HT1080 (cell line): ENCODE results near the gene LAMC1. TPM values are rescaled to one million over a fixed set of nuclear protein-coding genes. Genes with fewer than 3 reads are reported as not detected.

Source experiments
- DNase-seq: peaks from one replicate; pipeline ENCODE4 v3.0.0-alpha.2; 2015; ENCODE audit warnings: low read depth
- total RNA-seq: library from RNA; depleted of rRNA; stranded (reverse); fragments of >200 nt; shearing (Covaris generic); gene quantifications from 2 replicates; pipeline ENCODE4 v1.2.3, GENCODE V29; 2014

LAMC1 gene
- total RNA-seq, 1 experiment from 2014 or later = 139 TPM

DNA sequence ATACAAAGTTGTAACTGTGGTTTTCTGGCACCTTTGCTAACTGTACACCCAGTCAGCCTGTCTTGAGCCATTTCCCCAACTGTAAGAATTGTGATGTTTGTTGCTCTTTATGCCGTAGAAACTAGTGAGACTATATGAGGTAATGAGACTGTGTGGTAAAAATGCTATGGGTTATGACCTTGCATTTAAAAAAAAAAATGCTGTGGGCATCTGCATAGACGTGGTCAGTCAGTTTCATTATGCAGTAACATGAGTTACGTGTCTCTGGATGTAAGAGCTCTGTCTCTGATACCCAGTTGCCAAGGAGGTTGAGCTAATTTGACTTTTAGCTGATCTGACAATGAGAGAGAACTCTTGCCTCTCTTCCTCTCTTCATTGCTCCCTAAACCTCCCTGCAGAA lies 82.2 kb downstream of the LAMC1 start:
- DNase-seq = peak; percentile 11

DNA sequence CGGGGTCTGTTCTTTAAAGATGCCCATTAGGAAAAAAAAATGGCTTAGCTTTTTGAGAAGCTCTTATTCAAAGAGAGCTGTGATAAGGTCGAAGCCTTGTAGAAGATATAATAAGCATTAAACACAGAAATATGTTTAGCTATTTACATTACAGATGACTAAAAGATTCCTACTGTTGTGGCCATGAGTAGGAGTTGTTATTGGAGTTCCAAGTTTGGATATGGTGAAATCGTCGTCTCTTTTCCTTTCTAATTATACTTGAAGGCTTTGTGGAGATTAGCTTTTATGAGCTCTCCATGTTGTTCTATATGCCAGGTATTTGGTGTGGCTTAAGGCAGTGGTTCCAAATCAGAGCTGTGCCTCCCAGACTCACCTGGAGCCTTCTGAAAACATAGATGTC lies 82.9 kb downstream of the LAMC1 start:
- no peak for DNase-seq

GRCh38 chr1:183106746-183107145 lies 83.5 kb downstream of the LAMC1 start:
- DNase-seq = no peak

DNA sequence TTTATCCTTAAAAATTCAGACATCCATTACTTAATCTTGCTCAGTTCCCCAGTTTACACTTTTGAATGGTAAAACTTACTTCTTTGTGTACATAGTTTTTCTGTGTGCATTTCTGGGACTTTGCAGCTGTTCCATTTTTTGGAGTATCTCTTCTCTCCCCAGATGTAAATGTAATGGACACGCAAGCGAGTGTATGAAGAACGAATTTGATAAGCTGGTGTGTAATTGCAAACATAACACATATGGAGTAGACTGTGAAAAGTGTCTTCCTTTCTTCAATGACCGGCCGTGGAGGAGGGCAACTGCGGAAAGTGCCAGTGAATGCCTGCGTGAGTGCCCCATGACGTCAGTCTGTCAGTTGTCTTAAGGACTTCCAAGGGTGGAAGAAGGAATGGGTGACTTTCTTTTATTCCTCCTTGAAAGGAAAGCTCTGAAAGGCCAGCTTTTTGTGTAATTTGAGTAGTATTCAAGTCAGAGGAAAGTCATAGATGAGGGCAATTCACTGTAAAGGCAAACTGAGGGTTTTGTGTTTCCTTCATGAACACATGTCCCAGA lies 87.2 kb downstream of the LAMC1 start:
- no peak for DNase-seq

- no peak for DNase-seq
These were observed 91.2 kb downstream of the LAMC1 start for GRCh38 chr1:183114441-183114840.

- DNase-seq = no peak
These were observed 93.2 kb downstream of the LAMC1 start for GRCh38 chr1:183116416-183116815.

DNA sequence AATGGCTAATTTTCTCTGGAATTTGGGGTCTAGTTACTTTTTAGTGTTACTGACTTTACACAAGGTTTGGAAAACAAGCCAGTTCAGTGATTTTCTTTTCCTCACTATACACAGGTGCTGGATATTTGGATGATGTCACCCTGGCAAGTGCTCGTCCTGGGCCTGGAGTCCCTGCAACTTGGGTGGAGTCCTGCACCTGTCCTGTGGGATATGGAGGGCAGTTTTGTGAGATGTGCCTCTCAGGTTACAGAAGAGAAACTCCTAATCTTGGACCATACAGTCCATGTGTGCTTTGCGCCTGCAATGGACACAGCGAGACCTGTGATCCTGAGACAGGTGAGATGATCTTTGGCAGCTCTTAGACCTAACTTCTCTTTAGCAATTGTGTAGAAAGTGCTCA lies 98.4 kb downstream of the LAMC1 start:
- no peak for DNase-seq

DNA sequence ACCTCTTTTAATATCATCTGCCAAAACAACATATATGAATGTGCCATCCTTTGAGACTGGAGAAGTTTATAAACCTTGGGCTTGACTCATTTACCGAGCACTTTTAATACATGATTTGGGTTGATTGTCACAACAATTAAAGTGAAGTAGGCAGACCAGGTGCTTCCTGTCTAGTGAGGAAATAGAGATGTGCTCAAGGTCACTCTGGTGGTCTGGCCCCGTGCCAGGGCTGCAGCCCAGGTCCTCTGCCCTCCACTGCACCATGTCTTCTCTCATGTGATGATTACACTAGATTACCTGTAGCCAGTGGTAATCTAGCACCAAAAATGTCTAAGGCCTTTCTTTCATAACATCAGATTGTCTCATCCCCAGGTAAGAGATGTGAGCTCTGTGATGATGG lies 101.0 kb downstream of the LAMC1 start:
- DNase-seq = peak; percentile 50

- DNase-seq = no peak
These were observed 102.2 kb downstream of the LAMC1 start for GRCh38 chr1:183125279-183125999.

DNA sequence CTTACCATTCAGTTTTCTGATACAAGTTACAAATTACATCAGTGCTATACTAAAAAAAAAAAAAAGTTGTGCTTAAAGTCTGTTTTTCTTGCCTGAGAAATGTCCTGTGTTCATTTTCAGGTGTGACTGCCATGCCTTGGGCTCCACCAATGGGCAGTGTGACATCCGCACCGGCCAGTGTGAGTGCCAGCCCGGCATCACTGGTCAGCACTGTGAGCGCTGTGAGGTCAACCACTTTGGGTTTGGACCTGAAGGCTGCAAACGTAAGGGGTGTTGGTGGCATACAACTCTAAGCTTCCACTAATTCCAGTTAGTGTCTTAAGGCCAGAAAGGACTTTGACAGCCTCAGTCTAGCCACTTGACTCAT lies 102.8 kb downstream of the LAMC1 start:
- no peak for DNase-seq

DNA sequence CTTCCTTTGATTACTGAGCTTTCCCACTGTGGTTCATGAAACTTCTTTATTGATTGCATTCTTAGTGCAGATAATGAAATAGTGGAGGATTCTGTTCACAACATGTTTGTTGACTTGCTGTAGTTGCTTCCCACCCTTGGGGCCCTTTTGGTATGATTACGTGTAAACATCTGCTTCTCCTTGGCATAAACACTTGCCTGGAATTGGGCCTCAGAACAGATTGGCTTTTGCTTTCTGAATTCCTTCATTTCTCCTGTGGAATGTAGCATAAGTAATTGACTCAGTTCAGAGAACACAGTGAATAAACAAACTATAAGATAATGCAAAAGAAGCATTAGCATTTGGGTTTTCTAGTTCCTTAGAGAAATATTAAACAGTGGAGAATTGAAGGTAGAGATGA lies 103.3 kb downstream of the LAMC1 start:
- DNase-seq = no peak

DNA sequence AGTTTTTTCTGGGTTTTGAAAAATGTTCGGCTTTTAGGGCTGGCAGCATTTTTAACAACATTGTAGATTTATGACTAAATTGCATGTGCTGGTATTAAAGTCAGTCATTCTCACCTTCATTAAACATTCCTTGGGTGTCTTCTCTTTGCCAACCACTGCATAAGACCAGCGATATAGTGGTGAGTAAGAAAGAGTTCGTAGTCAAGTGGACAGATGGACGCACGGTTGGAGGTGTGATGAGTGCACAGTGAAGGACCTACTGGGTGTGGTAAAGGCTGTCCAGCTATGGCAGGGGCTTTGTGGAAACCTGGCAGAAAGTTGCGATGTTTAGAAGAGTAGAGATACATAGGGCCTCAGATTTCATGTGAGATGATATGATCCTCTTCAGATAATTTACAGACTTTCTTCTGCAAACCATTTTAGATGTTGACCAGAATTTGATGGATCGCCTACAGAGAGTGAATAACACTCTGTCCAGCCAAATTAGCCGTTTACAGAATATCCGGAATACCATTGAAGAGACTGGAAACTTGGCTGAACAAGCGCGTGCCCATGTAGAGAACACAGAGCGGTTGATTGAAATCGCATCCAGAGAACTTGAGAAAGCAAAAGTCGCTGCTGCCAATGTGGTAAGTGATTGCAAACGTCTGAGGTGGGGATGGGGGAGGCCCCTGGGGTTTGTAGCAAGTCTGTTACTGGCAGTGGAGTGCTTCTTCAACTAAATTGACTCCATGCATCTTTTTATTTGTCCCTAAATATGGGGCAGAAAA lies 106.9 kb downstream of the LAMC1 start:
- DNase-seq = no peak

DNA sequence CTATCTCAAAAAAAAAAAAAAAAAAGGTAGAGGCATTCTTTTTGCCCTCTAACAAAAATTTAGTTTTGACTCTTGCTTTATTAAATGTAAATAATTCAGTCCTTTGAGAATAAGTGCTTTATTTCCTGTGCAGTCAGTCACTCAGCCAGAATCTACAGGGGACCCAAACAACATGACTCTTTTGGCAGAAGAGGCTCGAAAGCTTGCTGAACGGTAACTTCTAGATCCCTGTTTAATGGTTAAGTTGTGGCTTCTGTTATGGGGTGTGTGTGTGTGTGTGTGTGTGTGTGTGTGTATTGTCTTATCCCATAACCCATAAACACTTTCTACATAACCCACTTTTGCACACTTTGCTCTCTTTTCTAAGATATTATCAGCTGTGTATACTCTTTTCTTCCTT lies 107.9 kb downstream of the LAMC1 start:
- DNase-seq = no peak

DNA sequence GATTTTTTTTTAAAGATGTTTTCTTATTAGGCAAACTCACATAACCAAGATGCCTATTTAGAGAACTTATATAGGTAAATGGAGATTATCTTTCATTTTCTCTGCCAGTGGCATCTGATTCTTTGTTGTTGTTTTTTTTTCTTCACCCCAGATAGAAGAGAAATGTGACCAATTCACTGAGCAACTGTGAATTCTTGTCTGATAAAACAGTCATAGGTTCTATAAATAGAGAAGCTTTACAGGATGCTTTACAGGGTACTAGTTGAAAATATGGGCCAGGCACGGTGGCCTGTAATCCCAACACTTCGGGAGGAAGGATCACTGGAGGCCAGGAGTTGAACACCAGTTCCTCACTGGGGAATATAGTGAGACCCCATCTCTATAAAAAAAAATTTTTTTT lies 112.1 kb downstream of the LAMC1 start:
- no peak for DNase-seq

DNA sequence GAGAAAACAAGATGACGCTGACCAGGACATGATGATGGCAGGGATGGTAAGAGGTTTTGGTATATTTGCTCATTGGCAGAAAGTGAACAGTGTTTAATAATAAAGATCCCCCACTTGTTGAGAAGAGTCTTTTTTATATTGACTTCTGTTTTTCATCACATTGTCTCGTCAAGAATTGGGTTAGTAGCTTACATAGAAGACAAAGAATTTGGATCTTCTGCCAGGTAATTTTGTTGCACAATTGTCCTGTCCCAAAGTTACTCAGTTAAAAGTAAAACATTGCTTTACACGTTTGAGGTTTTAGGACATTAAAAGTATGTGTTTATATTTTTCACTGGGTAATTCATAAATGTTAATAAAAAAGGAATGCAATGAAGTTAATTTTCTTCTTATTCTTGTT lies 114.6 kb downstream of the LAMC1 start:
- no peak for DNase-seq

DNA sequence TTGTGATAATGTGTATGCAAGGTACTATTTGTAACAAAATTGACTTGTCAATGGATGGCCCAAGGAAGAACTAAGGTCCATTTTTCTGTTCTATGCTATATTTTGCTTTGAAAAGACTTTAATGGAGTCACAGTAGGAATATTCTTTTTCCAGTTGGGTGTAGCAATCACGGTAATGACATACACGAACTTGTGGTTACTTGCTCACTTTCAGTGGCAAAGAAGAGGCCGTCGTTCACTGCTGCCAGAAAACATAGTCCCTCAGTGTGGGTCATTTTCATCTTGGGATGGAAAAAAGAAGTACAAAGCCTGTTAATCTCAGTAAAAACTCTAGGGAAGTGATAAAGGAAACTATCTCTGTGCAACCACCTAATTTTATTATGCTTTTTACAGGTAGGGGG lies 115.1 kb downstream of the LAMC1 start:
- DNase-seq = no peak

DNA sequence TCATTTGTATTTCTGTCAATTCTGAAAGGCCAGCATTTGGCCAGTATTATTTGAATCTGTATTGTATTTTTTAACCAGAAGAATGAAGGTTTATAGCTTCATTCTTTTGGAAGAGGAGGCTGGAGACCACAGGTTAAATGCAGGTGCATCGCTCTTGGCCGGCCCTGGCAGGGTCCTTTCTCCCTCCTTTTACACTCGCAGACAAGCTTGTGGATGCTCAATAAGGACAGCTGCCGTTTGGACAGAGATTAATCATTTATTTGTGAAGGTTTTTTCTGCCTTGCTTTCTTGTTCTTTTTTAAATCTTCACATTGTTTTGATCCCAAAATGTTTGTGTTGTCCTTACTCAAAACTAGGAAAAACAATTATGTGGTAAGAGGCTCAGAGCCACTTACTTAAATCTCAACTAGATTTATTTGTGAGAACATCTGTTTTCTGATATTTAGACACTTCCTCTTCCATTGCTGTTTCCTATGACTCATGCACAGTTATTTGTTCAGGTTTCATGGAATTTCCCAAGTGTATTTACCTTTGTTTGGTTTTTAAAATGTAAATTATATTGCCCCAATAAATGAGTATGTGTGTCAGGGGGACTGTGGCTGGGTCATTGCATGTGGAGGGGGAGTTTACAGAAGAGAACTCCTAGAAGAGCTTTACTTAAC lies 116.2 kb downstream of the LAMC1 start:
- peak; percentile 71 for DNase-seq

- no peak for DNase-seq
These were observed 117.4 kb downstream of the LAMC1 start for GRCh38 chr1:183140633-183141032.

DNA sequence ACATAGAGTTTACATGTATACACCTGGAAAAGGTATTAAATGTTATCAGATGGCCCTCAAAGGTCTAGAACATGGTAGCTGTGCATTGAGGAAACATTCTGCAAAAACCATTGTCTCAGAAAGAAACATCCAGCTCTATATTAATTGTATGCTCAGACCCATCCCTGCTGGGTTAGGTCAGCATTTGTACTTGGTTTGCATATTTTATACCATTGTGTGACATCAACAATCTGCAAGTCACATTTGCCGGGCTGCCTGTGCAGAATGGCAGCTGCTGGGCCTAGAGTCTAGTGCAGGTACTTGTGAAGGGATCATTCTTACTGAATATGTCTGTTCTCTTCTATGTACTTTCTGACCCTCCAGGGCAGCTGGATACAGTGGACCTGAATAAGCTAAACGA lies 119.0 kb downstream of the LAMC1 start:
- no peak for DNase-seq

- no peak for DNase-seq
These were observed 120.5 kb downstream of the LAMC1 start for GRCh38 chr1:183143576-183144315.

DNA sequence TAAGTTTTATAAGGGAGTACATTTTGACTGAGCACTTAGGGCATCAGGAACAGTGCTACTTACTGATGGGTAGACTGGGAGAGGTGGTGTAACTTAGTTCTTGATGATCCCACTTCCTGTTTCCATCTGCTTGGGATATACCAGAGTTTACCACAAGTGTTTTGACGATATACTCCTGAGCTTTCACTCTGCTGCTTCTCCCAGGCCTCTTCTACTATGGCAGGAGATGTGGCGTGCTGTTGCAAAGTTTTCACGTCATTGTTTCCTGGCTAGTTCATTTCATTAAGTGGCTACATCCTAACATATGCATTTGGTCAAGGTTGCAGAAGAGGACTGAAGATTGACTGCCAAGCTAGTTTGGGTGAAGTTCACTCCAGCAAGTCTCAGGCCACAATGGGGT lies 121.5 kb downstream of the LAMC1 start:
- DNase-seq = peak; percentile 17

DNA sequence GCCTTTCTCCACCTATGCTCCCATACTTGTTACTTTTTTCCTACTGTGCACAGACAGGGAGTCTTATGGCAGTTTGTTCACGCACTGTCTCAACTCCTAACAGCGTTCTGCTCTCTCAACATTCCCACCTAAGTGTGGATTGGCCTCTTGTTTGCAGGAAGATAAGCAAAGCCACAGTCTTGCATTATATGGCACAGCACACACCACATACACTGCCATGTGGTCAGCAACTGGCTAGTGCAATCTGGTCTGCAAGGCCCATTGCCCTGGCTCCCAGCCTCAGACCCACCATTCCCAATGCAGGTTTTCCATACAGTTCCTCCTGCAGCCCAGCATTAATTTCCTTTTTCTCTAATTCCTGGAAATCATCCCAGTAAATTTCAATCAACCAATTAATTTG lies 124.5 kb downstream of the LAMC1 start:
- no peak for DNase-seq
